Neutrophil (primary cell): ENCODE measurements around the gene PAPPA2.

Experiments used
- H3K27ac ChIP-seq: fragments of 200-600 bp; sonication (generic); 2 replicates; pipeline ENCODE4 v1.5.1; 2016; ENCODE audit warnings: mild to moderate bottlenecking, moderate library complexity
- H3K27me3 ChIP-seq: fragments of 200-600 bp; sonication (generic); 2 replicates; pipeline ENCODE4 v1.6.0; 2016; ENCODE audit warnings: mild to moderate bottlenecking
- H3K36me3 ChIP-seq: fragments of 200-600 bp; sonication (generic); 2 replicates; pipeline ENCODE4 v1.5.1; 2017
- H3K4me1 ChIP-seq, 2 experiments: fragments of 200-600 bp in 1 of 2; sonication (generic) in 1 of 2; 1 replicate in 1 of 2; 2 replicates in 1 of 2; pipeline versions ENCODE4 v1.5.1 to v1.6.1; 2013 to 2016; ENCODE audit warnings: low read depth in 1 of 2, low read length in 1 of 2, mild to moderate bottlenecking in 1 of 2, moderate library complexity in 1 of 2; ENCODE audit not compliant: control insufficient read depth in 1 of 2, insufficient read depth in 1 of 2
- H3K4me3 ChIP-seq, 2 experiments: fragments of 200-600 bp in 1 of 2; sonication (generic) in 1 of 2; 1 replicate in 1 of 2; 2 replicates in 1 of 2; pipeline ENCODE4 v1.5.1; 2013 to 2016; ENCODE audit warnings: low read depth in 1 of 2, low read length in 1 of 2, mild to moderate bottlenecking in 1 of 2, moderate library complexity in 1 of 2
- H3K9me3 ChIP-seq: fragments of 200-600 bp; sonication (generic); 2 replicates; pipeline ENCODE4 v1.5.1; 2016
- TF ChIP-seq, protein P1 (sequence below): fragments of 200-600 bp; sonication (generic); IDR thresholded peaks from 2 replicates; pipeline ENCODE4 v1.5.1; 2016; ENCODE audit warnings: antibody characterized with exemption

PAPPA2 gene

DNA sequence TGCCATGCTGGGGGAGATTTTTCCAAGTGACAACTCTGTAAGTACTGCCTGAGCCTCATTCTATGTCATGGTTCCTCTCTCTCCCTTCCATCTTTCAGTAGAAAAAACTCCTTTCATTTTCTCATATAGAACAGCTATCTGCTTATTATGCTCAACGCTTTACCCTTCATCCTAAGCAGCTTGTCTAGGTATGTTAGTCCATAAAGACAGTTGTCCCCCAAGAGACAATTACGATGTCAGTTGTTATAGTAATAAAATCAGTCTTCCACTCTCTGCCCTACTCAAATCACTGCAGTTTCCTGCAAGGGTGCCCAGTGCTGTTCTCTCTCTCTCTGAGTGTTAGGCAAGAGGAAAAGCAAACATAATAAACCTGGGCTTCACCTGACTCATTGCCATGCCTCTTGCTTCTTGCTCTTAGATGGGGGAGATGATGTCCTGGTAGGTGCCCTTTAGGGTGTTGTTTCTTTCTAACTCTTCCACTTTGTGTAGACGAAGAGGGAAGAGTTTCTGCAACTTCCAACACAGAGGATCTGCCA is 59.4 kb downstream of the PAPPA2 start:
- Histone ChIP-seq H3K9me3 (no peaks in the 10 kb centered on the region), H3K4me3 (no peak overlapping the region), H3K36me3 (no peaks in the 10 kb centered on the region), H3K4me1 (no peaks in the 10 kb centered on the region), H3K27me3 (no peaks in the 10 kb centered on the region), H3K27ac (no peak overlapping the region)
- TF ChIP-seq, protein P1, sequence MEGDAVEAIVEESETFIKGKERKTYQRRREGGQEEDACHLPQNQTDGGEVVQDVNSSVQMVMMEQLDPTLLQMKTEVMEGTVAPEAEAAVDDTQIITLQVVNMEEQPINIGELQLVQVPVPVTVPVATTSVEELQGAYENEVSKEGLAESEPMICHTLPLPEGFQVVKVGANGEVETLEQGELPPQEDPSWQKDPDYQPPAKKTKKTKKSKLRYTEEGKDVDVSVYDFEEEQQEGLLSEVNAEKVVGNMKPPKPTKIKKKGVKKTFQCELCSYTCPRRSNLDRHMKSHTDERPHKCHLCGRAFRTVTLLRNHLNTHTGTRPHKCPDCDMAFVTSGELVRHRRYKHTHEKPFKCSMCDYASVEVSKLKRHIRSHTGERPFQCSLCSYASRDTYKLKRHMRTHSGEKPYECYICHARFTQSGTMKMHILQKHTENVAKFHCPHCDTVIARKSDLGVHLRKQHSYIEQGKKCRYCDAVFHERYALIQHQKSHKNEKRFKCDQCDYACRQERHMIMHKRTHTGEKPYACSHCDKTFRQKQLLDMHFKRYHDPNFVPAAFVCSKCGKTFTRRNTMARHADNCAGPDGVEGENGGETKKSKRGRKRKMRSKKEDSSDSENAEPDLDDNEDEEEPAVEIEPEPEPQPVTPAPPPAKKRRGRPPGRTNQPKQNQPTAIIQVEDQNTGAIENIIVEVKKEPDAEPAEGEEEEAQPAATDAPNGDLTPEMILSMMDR = no peak

DNA sequence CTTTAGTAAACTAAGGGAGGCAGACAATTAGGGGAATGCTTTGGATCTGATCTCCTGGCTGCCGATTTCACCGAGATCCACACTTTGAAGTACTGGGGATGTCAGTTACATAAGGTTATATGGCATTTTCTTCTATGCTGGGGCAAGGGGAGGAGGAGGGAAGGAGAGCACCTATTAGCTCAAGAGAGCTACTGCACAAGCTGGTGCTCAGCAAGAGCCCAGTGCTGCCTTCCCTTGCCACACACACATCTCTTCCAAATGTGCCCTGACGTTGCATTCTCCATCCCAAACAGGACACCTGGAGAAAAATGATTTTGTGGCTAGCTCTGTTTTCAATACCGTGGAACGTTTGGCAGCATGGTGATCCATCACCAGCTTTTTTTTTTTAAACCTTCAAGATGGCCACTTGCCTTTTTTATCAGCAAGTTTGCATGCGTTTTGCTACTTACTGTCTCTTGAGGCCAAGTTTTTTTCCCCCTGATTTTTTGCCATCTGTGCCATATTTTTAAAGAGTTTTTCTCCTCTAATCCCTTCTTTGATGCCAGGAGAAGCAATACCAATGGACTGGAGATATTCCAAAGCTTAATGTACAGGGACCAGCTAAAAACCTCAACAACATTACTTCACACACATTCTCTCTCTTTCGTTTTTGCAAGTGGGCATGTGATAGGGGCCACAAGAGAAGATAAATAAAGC is 66.6 kb downstream of the PAPPA2 start:
- TF ChIP-seq, protein P1 = no peak
- H3K36me3 ChIP-seq = no peaks in the 10 kb centered on the region
- no peaks in the 10 kb centered on the region for H3K4me1 ChIP-seq
- no peak overlapping the region for H3K27ac ChIP-seq
- no peaks in the 10 kb centered on the region for H3K27me3 ChIP-seq
- H3K9me3 ChIP-seq = no peaks in the 10 kb centered on the region
- H3K4me3 ChIP-seq = no peak overlapping the region

GRCh38 chr1:176531036-176531435 is 68.1 kb downstream of the PAPPA2 start:
- no peaks in the 10 kb centered on the region for H3K9me3 ChIP-seq
- no peak overlapping the region for H3K27ac ChIP-seq
- TF ChIP-seq, protein P1 = no peak
- H3K4me3 ChIP-seq = no peak overlapping the region
- H3K4me1 ChIP-seq = no peaks in the 10 kb centered on the region
- H3K36me3 ChIP-seq = no peaks in the 10 kb centered on the region
- no peaks in the 10 kb centered on the region for H3K27me3 ChIP-seq

DNA sequence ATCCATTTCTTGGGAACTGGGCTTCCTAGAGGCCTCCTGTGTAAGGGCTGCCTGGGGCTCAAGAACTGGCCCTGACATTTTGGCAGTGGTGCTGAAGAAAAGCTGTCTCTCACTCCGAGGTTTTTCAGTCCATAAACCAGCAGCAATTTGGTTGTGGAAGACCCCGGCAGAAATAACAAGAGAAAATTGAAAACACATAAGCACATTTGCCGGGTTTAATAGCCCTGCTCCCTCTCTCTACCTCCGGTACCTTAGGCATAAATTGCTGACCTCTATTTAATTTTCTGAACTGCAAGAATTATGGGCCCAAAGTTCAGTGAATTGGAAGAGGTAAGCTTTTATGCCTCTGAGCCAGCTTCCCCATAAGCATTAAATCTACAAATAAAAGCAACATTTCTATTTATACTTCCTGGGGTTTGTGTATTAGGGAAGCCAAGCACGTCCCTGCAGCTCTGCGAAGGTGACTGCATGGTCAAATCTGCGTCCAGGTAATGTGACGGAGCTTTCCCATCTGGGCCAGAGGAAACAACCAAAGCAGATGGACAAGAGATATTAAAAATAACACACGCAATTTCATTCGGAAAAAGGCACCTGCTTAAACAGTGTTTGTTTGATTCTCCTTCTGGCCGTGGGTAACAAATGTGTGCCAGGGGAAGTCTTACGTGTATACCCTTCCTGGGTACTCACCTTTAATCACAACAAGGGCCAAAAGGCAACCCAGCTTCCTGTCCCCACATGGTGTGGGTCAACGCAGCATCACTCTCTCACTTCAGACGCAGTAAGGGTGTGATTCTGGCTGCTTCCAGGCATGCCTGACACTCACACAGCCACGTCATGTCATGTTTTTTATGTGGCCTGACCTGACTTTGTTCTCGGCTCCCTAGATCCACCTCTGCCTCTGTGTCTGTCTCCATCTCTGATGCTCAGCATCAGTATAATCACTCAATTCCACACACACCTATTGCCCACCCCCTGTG is 69.2 kb downstream of the PAPPA2 start:
- Histone ChIP-seq H3K4me1 (no peaks in the 10 kb centered on the region), H3K9me3 (no peaks in the 10 kb centered on the region), H3K27ac (no peak overlapping the region), H3K36me3 (no peaks in the 10 kb centered on the region), H3K27me3 (no peaks in the 10 kb centered on the region), H3K4me3 (no peak overlapping the region)
- TF ChIP-seq, protein P1 = no peak

GRCh38 chr1:176533020-176533419 is 70.0 kb downstream of the PAPPA2 start:
- Histone ChIP-seq H3K9me3 (no peaks in the 10 kb centered on the region), H3K27ac (no peak overlapping the region), H3K4me1 (no peaks in the 10 kb centered on the region), H3K27me3 (no peaks in the 10 kb centered on the region), H3K36me3 (no peaks in the 10 kb centered on the region), H3K4me3 (no peak overlapping the region)
- TF ChIP-seq, protein P1 = no peak
